ENCODE measurements around the gene TNS1. TPM values are rescaled to one million over a fixed set of nuclear protein-coding genes. Genes with fewer than 3 reads are reported as not detected.

The TNS1 gene
- total and polyA plus RNA-seq, 10 of the 15 experiments (the other 5 are each of a cell fraction or from before 2014, with no cell fraction given) = 0.05 to 0.44 TPM; not detected in 8

DNA sequence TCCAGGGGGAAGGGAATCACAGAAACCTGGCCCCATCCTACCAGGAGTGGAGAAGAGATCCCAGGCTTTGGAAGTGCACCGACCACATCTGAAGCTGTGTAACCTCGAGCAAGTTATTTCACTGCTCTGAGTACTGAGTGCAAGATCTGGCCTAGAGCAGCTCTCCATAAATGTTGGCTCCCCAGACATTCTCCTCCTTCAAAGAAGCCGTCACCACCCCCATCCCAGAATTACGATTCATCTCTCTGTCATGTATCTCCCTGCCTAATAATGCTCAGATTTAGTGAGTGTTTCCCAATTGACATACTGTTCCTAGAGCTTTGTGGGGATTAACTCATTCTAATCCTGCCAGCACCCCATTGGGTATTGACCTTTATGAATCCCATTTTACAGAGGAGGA is 51.7 kb downstream of the TNS1 start:
- 0% methylated on average over 4 of the region's 4 CpGs for WGBS (ENCODE audit: insufficient coverage, insufficient replicate concordance, low lambda C conversion rate, missing lambda C conversion rate)
- H3K79me2 ChIP-seq (ENCODE audit: control insufficient read depth, insufficient read depth, low read length) = no peaks in the 10 kb centered on the region
- CTCF ChIA-PET = no interaction called here
- no peak overlapping the region for H3K27ac ChIP-seq (ENCODE audit: control insufficient read depth, insufficient read depth)
- RAD21 ChIA-PET (ENCODE audit: unreplicated experiment) = no interaction called here
- BruUV-seq (replicated peaks) = no TSS peak
- no peaks in the 10 kb centered on the region for H4K20me1 ChIP-seq (ENCODE audit: control insufficient read depth, insufficient read depth)
- TF ChIP-seq, protein P1, sequence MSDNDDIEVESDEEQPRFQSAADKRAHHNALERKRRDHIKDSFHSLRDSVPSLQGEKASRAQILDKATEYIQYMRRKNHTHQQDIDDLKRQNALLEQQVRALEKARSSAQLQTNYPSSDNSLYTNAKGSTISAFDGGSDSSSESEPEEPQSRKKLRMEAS (IDR thresholded peaks at IDR 0.05; ENCODE audit: low read depth, low read length) = no peak
- no peak for TF ChIP-seq RELA (IDR thresholded peaks at IDR 0.05; ENCODE audit: borderline replicate concordance, partially characterized antibody)
- no peak for TF ChIP-seq MXI1 (IDR thresholded peaks at IDR 0.05; ENCODE audit: low read depth, low read length)
- no peaks in the 10 kb centered on the region for H3K4me1 ChIP-seq (ENCODE audit: control insufficient read depth, insufficient read depth, low read length)
- POLR2A ChIA-PET = no interaction called here
- no peak overlapping the region for H2AFZ ChIP-seq (ENCODE audit: control insufficient read depth, low read depth, low read length)
- FAIRE-seq = no peak
- SMC1A ChIA-PET (ENCODE audit: uncharacterized antibody, unreplicated experiment) = no interaction called here
- H3K9me3 ChIP-seq (replicated peaks; ENCODE audit: control insufficient read depth, insufficient read depth, low read length) = no peaks in the 10 kb centered on the region
- no peak for ATAC-seq
- no peak overlapping the region for H3K9ac ChIP-seq (ENCODE audit: control insufficient read depth, insufficient read depth, low read length)
- no peak overlapping the region for H3K4me2 ChIP-seq (ENCODE audit: control insufficient read depth, insufficient read depth)
- DNase-seq (ENCODE audit: low read depth, low spot score) = no peak
- in situ Hi-C loops (cut with MboI) (no loop called here), intact Hi-C loops (cut with micrococcal nuclease; ENCODE audit: unreplicated experiment) (no loop called here)
- no peak overlapping the region for H3K4me3 ChIP-seq
- H3K36me3 ChIP-seq (ENCODE audit: control insufficient read depth in 2 of 2, insufficient read depth in 2 of 2, low read length in 1 of 2) = no peaks in the 10 kb centered on the region
- H3K27me3 ChIP-seq (replicated peaks in 1 of 2; ENCODE audit: control insufficient read depth in 2 of 2, insufficient read depth in 2 of 2, low read length in 1 of 2) = peaks cover 4% of the 10 kb centered on the region in 2 experiments; a peak in 3 of 4 replicates

DNA sequence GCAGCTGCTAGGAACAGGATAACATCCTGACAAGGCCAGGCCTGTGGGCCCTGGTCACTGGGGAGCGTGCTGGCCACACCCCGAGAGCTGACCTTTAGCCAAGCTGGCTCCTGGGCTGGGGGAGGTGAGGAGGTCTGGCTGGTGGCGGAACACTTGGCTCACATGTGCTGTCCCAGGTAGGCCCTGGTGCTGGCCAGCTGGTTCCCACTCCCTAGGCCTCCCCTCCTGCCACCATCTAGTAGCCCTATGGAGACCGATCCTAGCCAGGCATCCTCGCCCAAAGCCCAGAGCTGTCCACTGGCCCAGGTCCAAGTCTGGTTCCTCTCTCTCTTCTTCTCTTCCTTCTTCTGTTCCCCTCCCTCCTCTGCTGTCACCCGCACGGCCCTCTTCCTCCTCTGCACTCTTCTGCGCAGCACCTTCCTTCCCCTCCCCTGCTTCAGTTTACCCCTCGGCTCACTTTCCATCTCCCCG is 52.4 kb downstream of the TNS1 start:
- FAIRE-seq (no peak), ATAC-seq (no peak), DNase-seq (ENCODE audit: low read depth, low spot score) (no peak)
- no peak overlapping the region for H3K9ac ChIP-seq (ENCODE audit: control insufficient read depth, insufficient read depth, low read length)
- no peaks in the 10 kb centered on the region for H3K36me3 ChIP-seq (ENCODE audit: control insufficient read depth in 2 of 2, insufficient read depth in 2 of 2, low read length in 1 of 2)
- ChIA-PET RAD21 (ENCODE audit: unreplicated experiment) (no interaction called here), POLR2A (no interaction called here), CTCF (interaction anchor here (0.8 kb wide), 1 partner anchor 161 kb away, joined by 3 read pairs; no protein-coding TSS in a partner anchor), SMC1A (ENCODE audit: uncharacterized antibody, unreplicated experiment) (no interaction called here)
- intact Hi-C loops (cut with micrococcal nuclease; ENCODE audit: unreplicated experiment) = no loop called here
- no TSS peak for BruUV-seq (replicated peaks)
- H3K27ac ChIP-seq (ENCODE audit: control insufficient read depth, insufficient read depth) = no peak overlapping the region
- no peaks in the 10 kb centered on the region for H3K9me3 ChIP-seq (replicated peaks; ENCODE audit: control insufficient read depth, insufficient read depth, low read length)
- H3K4me2 ChIP-seq (ENCODE audit: control insufficient read depth, insufficient read depth) = no peak overlapping the region
- H3K27me3 ChIP-seq (replicated peaks in 1 of 2; ENCODE audit: control insufficient read depth in 2 of 2, insufficient read depth in 2 of 2, low read length in 1 of 2) = peaks cover 2 to 4% of the 10 kb centered on the region in 2 experiments; a peak in 3 of 4 replicates
- no peak overlapping the region for H2AFZ ChIP-seq (ENCODE audit: control insufficient read depth, low read depth, low read length)
- no peaks in the 10 kb centered on the region for H3K4me1 ChIP-seq (ENCODE audit: control insufficient read depth, insufficient read depth, low read length)
- H4K20me1 ChIP-seq (ENCODE audit: control insufficient read depth, insufficient read depth) = no peaks in the 10 kb centered on the region
- TF ChIP-seq TAF1 (IDR thresholded peaks at IDR 0.05; ENCODE audit: borderline replicate concordance, low read depth, low read length) = no peak
- TF ChIP-seq, protein P2, sequence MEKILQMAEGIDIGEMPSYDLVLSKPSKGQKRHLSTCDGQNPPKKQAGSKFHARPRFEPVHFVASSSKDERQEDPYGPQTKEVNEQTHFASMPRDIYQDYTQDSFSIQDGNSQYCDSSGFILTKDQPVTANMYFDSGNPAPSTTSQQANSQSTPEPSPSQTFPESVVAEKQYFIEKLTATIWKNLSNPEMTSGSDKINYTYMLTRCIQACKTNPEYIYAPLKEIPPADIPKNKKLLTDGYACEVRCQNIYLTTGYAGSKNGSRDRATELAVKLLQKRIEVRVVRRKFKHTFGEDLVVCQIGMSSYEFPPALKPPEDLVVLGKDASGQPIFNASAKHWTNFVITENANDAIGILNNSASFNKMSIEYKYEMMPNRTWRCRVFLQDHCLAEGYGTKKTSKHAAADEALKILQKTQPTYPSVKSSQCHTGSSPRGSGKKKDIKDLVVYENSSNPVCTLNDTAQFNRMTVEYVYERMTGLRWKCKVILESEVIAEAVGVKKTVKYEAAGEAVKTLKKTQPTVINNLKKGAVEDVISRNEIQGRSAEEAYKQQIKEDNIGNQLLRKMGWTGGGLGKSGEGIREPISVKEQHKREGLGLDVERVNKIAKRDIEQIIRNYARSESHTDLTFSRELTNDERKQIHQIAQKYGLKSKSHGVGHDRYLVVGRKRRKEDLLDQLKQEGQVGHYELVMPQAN (conservative IDR thresholded peaks at IDR 0.05) = no peak
- H3K79me2 ChIP-seq (ENCODE audit: control insufficient read depth, insufficient read depth, low read length) = no peaks in the 10 kb centered on the region
- 41% methylated on average over 10 of the region's 10 CpGs for WGBS (ENCODE audit: insufficient coverage, insufficient replicate concordance, low lambda C conversion rate, missing lambda C conversion rate)
- no peak overlapping the region for H3K4me3 ChIP-seq
- in situ Hi-C loops (cut with MboI) = no loop called here
